NCI-H1436 (cell line): ENCODE measurements around the gene KLKB1.
"Not testable (repeated sequence)": the region's sequence is repeated elsewhere in the genome, so short reads cannot be mapped to it uniquely, and the experiment has no call there.

Source experiments
- DNase-seq: peaks from one replicate; lab custom pipeline; 2025; lab: John Stamatoyannopoulos, UW

KLKB1 gene

GRCh38 chr4:186265683-186266652, 38.7 kb downstream of the KLKB1 start, which contains the start of gene F11:
F11 (plus strand) TSS chr4:186266189; CDS start chr4:186267137, 948 bp downstream.
- no peak for DNase-seq

- no peak for DNase-seq
Measured at GRCh38 chr4:186266729-186267456, 39.6 kb downstream of the KLKB1 start.

DNA sequence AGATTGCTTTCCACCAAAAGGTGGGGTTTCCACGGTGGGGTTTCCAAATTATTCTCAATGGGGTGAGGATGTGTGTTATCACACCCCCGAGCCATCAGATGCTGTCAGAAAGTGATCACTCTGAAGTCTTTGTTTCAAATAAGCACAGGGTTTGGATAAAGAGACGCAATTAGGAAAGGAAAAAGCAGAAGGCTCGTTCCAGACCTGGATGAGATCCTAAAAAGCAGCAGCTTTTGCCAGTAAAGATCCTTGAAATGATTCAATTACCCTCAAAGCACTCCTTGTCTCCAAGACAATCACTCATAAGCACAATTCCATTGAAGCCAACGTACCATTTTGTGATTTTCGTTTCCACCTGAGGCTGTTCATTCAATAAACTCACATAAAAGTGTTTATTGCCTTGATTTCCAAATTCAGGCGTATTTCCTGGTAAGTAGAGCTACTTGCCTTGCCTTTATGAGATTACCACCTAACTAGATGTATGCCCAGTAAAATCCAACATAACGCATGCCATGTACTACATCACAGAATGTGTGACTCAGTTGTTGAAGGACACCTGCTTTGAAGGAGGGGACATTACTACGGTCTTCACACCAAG, 43.9 kb downstream of the KLKB1 start:
- DNase-seq, result no peak

DNA sequence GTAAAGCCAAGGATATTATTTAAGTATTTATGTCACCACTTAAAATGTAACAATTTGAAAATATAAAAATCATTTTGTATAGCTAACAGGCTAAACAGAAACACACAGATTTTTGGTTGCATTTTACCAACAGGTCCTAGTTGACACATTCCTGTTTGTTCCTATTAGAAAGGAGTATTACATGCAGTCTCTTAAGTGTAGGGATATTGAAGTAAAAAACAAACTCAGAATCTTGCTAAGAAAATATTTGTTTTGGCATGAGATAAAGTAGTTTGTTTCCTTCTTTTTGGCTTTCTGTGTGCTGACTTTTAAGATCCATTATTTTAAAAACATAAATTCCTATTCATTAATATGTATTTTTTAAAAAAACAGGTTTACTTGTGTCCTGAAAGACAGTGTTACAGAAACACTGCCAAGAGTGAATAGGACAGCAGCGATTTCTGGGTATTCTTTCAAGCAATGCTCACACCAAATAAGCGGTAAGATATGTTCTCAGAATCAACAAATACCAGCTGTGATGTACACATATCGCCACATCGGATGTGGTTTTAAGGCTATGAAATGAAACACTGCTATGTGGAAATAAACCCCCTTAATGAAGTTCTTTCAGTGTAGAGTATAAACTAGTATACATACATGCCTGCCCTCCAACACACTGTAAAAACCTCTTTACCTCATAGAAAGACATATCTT, 45.5 kb downstream of the KLKB1 start:
- no peak for DNase-seq

DNA sequence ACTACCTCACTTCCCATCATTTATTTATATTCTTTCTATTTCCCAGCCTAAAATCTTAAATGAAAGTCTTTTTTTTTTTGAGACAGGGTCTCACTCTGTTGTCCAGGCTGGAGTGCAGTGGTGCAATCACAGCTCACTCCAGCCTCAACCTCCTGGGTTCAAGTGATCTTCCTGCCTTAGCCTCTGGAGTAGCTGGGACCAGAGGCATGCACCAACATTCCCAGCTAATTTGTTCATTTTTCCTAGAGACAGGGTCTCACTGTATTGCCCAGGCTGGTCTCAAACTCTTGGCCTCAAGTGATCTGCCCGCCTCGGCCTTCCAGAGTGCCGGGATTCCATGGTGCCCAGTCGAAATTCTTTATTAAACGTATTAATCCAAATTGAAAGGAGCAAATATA, 46.1 kb downstream of the KLKB1 start:
- DNase-seq, result not testable (repeated sequence)

DNA sequence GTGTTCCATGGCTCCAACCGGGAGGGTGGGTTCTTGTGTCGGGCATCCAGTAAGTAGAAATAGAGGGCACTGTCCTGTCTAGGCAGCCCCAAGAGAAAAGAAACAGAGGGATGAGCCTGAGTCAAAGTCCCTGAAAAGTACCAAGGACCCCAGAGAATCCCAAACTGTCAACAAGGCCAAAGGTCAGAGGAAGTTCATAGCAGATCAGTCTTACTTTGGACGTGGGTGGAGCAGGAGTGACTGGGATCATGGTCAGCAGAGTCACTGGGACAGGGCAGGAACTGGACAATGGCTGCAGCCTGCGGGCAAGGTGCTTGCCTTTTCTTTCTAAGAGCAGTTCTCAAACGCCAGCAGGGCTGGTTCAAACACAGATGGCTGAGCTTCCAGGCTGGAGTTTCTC, 56.0 kb downstream of the KLKB1 start:
- DNase-seq, result no peak

GRCh38 chr4:186285147-186285546, 57.8 kb downstream of the KLKB1 start:
- no peak for DNase-seq

DNA sequence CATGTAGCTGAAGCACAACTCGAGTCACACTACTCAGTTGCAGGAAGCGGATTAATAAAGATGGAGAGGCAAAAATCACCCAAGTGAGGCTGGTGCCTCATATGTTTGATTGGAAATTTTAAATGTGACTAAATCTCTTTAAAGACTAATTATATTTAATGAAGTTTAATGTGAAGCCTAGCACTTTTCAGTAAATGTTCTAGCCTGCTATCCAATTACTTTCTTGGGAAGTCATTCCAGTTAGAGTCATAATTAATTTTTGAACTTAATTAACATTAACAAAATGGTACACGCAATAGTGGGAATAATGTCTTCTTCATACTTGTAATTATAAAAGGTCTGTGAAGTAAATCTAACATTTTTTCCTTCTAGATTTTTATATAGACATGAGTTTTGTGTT, 59.3 kb downstream of the KLKB1 start:
- no peak for DNase-seq

DNA sequence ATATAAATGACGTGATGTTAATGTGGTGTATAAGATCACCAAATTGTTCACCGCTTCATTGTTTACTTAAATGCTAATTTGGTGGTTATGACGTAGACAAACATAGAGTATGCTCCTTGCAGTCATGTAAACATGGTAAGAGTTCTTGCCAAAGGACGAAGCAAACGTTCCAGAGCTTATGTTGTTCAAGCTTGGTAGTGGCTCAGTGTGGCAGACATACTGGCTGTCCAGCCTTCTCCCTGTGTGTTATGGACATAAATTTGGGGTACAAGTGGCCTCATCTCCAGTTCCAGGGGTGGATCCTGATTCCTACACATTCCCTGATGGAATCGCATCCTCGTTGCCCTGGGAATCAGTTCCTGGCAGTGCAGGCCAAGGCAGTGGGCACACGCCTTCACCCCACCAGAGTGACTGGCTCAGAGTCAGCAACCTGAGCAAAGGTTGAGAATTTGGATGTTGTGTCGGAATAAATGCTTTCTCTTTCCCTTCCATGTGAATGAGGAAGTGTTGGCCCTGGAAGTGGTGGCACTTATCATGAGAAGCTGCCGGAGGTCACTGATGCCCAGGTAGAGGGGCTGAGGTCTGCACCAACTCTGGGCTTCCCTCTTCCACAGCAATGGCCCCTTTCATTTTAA, 64.1 kb downstream of the KLKB1 start:
- DNase-seq, result no peak

DNA sequence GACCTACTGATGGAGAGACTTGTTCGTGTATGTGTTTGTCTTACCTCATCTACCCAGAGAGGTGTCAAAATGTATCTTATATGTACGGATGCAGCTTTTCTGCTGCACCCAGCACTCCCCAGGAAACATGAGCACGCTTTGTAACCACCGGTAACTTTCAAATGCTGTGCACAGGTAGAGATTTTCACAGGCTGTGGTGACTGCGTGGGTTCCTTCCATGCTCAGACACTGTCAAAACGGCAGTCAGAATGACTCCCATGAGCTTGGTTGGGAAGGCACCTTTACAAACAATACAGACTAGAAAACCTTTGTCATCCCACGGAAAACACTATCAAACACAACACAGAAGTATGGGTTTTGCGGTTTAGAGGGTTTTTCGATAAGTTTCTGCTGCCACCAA, 66.9 kb downstream of the KLKB1 start:
- no peak for DNase-seq

DNA sequence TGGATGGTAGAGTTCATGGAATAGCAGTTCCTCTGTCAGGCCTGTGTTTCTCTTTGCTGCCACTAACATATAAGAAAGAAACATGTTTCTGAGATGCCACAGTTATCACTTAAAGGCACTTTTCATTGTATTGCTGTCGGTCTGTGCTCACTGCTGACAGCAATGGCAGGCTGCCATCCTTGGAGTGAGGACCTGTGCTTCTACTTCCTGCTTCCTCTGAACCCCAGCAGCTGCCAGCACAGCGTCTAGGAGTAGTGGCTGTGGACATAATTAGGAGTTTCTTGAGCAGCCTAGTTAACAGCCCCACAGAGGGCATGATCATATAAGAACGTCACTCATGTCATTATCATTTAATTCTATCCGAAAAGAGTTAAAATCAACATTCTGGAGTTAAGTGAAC, 69.2 kb downstream of the KLKB1 start:
- no peak for DNase-seq

DNA sequence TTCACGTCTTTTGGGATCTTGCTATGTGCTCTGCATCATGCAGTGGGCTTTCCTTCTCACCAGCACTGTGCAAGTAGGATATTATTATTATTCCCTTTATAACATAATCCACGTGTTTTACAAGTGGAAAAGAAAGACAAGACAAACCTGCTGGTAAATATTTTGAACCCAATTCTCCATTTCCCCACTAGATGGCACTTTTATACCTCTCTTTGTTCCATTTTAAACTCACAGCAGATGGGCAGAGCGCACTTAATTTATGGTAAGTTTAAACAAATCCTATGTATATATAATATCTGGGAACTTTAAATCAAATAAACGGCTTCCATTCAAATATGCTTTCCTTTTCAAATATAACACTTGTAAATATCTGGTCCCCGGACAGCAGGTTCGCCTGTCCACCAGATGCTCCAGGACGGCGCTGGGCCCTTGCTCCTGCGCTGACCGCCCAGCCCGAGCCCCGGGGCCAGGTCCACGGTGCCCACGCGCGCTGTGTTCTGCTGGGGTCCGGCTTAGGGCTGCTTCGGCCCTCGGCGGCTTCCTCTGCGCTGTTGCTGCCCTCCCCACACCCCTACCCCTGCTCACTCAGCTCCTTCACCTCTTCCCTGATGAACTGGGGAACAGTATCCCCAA, 69.8 kb downstream of the KLKB1 start:
- DNase-seq, result no peak

GRCh38 chr4:186298031-186298647, 70.8 kb downstream of the KLKB1 start:
- DNase-seq, result no peak

DNA sequence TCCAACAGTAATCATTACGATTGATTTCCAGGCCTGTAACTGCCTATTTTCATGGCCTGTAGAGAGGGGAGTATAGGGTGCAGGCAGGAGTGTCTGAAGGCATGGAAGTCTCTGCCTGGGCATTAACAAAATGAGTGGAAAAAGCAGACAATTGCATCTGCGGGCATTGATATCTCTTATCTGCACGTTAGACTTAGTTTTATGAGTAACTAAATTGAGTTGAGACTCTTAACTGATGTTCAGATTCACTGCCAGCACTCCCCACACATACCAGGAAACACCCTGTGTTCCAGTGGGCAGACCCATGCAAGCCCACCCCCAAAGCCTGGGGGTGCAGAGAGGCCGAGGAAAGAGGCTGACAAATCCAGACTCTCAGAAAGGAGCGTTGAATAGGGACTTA, 72.0 kb downstream of the KLKB1 start:
- DNase-seq, result no peak

- DNase-seq, result no peak
Measured at GRCh38 chr4:186300659-186301390, 73.5 kb downstream of the KLKB1 start.

DNA sequence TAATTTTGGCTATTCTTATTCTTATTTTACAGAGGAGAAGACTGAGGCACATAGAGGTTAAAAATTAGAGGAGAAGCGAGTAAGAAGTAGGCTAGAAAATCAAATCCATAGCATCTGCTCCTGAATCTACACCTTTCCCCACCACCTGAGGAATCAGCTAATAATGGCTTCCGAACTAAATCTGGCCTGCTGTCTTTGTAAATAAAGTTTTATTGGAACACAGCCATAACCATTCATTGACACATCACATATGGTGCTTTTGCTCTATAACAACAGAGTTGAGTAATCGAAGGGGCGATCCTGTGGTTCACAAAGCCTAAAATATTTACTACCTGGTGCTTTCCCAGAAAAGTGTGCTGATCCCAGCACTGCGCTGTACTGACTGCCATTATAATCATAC, 76.9 kb downstream of the KLKB1 start:
- no peak for DNase-seq

- DNase-seq, result no peak
Measured at GRCh38 chr4:186304866-186305505, 77.7 kb downstream of the KLKB1 start.

DNA sequence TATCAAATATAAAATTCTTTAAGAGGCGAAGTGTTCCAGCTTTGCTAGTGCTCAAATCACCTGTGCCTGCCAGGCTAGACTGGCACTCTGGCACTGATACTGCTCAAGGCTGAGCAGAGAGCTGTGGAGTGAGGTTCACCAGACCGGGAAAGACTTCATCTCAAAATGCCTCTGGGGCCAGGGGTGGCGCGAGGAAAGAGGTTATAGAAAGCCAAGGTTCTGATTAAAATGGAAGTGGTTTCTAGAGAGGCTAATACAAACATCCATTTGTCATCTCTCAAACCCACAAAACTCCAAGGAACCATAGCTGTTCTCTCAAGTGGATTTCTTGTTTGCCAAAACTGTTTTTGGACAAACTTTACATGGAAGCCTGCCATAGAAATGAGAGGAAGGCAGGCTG, 80.2 kb downstream of the KLKB1 start:
- DNase-seq, result no peak

DNA sequence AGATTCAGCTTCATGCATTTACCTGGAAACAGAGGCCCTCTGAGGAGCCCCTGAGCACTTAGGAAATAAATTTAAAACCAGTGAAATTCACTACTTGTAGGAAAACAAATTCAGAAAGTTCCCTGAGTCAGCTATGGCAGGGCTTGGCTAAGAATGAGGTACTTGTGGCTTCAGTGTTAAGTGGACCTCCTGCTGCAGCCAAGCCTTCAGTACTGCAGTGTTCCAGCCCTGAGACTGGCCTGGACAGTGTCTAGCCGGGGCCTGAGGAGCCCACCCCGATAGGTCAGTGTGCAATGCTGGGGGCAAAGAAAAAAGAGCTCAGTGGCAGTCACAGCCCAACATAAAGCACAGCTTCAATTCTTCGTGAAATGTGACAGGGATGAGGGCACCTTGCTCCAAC, 80.6 kb downstream of the KLKB1 start:
- no peak for DNase-seq
